Measurements from ENCODE around the gene B3GAT3. TPM values are rescaled to one million over a fixed set of nuclear protein-coding genes. Genes with fewer than 3 reads are reported as not detected.
"Not testable (repeated sequence)": the region's sequence is repeated elsewhere in the genome, so short reads cannot be mapped to it uniquely, and the experiment has no call there.

The B3GAT3 gene
- total and polyA plus RNA-seq, 2 donors (not counting 3 experiments of a cell fraction or from before 2014, with no cell fraction given) = 31.6 to 37.2 TPM

GRCh38 chr11:62652161-62653006 lies 30.6 kb upstream of the B3GAT3 start:
- H3K4me3 ChIP-seq (replicated peaks in 1 of 3; ENCODE audit: insufficient read depth in 1 of 3, low read depth in 1 of 3, low read length in 3 of 3) = peak overlapping the region; percentile 61 to 76 (median 74)
- no peaks in the 10 kb centered on the region for H4K20me1 ChIP-seq (replicated peaks; ENCODE audit: control insufficient read depth, extremely low read depth, insufficient read depth, low read length)
- peaks cover 7 to 19% of the 10 kb centered on the region in 2 experiments for H3K36me3 ChIP-seq (ENCODE audit: control insufficient read depth in 2 of 2, extremely low read depth in 1 of 2, insufficient read depth in 2 of 2, low read length in 2 of 2)
- H2AFZ ChIP-seq (ENCODE audit: low read depth, low read length) = peak overlapping the region; percentile 70
- H3K4me1 ChIP-seq (ENCODE audit: control insufficient read depth, extremely low read depth, insufficient read depth, low read length) = peaks cover 2% of the 10 kb centered on the region
- H3K27ac ChIP-seq (ENCODE audit: insufficient read depth, low read depth, low read length) = peak overlapping the region; percentile 73
- POLR2A ChIA-PET = interaction anchor here (0.6 to 5.3 kb wide), 5 partner anchors 13 to 79 kb away, joined by 3 to 71 read pairs (median 6); partner anchors contain the start of genes C11orf98, CSKMT, EEF1G and TUT1
- dilution Hi-C loops (cut with MboI; ENCODE audit: extremely low pct_ligation_motif_present, low sequenced_read_pairs) (no loop called here), intact Hi-C loops (cut with micrococcal nuclease) (loop anchor here (1.0 to 5.0 kb wide), 2 partner anchors 13 to 55 kb away; partner anchors contain the start of genes BSCL2, C11orf98, CSKMT and GNG3)
- H3K9me3 ChIP-seq (replicated peaks; ENCODE audit: control insufficient read depth, insufficient read depth, low read length) = no peaks in the 10 kb centered on the region
- H3K9ac ChIP-seq (replicated peaks; ENCODE audit: extremely low read depth, insufficient read depth, low read length) = peak overlapping the region; percentile 95
- H3K4me2 ChIP-seq (ENCODE audit: insufficient read depth, low read length) = peak overlapping the region; percentile 78
- BruUV-seq (replicated peaks) = TSS peak; percentile 77
- TF ChIP-seq JUN (IDR thresholded peaks at IDR 0.05; ENCODE audit: borderline replicate concordance, insufficient read depth, insufficient read length, low read depth) (no peak), FOS (IDR thresholded peaks at IDR 0.05; ENCODE audit: borderline replicate concordance, insufficient read depth, low read length) (no peak), EZH2 (IDR thresholded peaks at IDR 0.05; ENCODE audit: borderline replicate concordance, low read depth, low read length, severe bottlenecking) (no peak), POLR2AphosphoS5 (IDR thresholded peaks at IDR 0.05; ENCODE audit: insufficient read depth, low read depth, low read length) (no peak), MYC (IDR thresholded peaks at IDR 0.05; ENCODE audit: low read depth, low read length) (no peak), GATA2 (IDR thresholded peaks at IDR 0.05; ENCODE audit: insufficient read depth, insufficient read length, low read depth, low read length) (no peak), POLR2A (IDR thresholded peaks at IDR 0.05; ENCODE audit: low read depth, low read length) (no peak)
- FAIRE-seq (peak; percentile 49), DNase-seq (ENCODE audit: low read depth, low spot score) (no peak)
- CTCF ChIA-PET = interaction anchor here (0.7 to 1.4 kb wide), 7 partner anchors 11 to 257 kb away, joined by 3 to 15 read pairs (median 4); partner anchors contain the start of genes C11orf98, CSKMT, EML3 and ZBTB3
- no peaks in the 10 kb centered on the region for H3K27me3 ChIP-seq (ENCODE audit: control insufficient read depth in 2 of 2, insufficient read depth in 2 of 2, low read length in 2 of 2)
- H3K79me2 ChIP-seq (ENCODE audit: control insufficient read depth, insufficient read depth, low read length) = peaks cover 21% of the 10 kb centered on the region
- no peaks in the 10 kb centered on the region for H3K9me1 ChIP-seq (replicated peaks; ENCODE audit: control insufficient read depth, extremely low read depth, insufficient read depth, low read length)

- FAIRE-seq; H2AFZ ChIP-seq (ENCODE audit: low read depth, low read length); DNase-seq (ENCODE audit: low read depth, low spot score); H3K27me3 ChIP-seq (ENCODE audit: control insufficient read depth in 2 of 2, insufficient read depth in 2 of 2, low read length in 2 of 2); H3K9ac ChIP-seq (replicated peaks; ENCODE audit: extremely low read depth, insufficient read depth, low read length); H3K4me3 ChIP-seq (replicated peaks in 1 of 3; ENCODE audit: insufficient read depth in 1 of 3, low read depth in 1 of 3, low read length in 3 of 3); H3K4me2 ChIP-seq (ENCODE audit: insufficient read depth, low read length); H3K27ac ChIP-seq (ENCODE audit: insufficient read depth, low read depth, low read length); H4K20me1 ChIP-seq (replicated peaks; ENCODE audit: control insufficient read depth, extremely low read depth, insufficient read depth, low read length); dilution Hi-C loops (cut with MboI; ENCODE audit: extremely low pct_ligation_motif_present, low sequenced_read_pairs); H3K9me3 ChIP-seq (replicated peaks; ENCODE audit: control insufficient read depth, insufficient read depth, low read length); H3K9me1 ChIP-seq (replicated peaks; ENCODE audit: control insufficient read depth, extremely low read depth, insufficient read depth, low read length); BruUV-seq (replicated peaks); H3K4me1 ChIP-seq (ENCODE audit: control insufficient read depth, extremely low read depth, insufficient read depth, low read length): not testable (repeated sequence)
- H3K79me2 ChIP-seq (ENCODE audit: control insufficient read depth, insufficient read depth, low read length) = peaks cover 31% of the 10 kb centered on the region
- POLR2A ChIA-PET = interaction anchor here (1.4 kb wide), 1 partner anchor 15 kb away, joined by 4 read pairs; the partner anchor contains the start of genes C11orf98 and CSKMT
- peaks cover 7 to 21% of the 10 kb centered on the region in 2 experiments for H3K36me3 ChIP-seq (ENCODE audit: control insufficient read depth in 2 of 2, extremely low read depth in 1 of 2, insufficient read depth in 2 of 2, low read length in 2 of 2)
- CTCF ChIA-PET = interaction anchor here (0.6 to 1.9 kb wide), 2 partner anchors 10 to 44 kb away, joined by 3 to 4 read pairs; no protein-coding TSS in a partner anchor
- intact Hi-C loops (cut with micrococcal nuclease) = loop anchor here (5.0 kb wide), 1 partner anchor 57 kb away; the partner anchor contains the start of genes BSCL2 and GNG3
These were observed 28.5 kb upstream of the B3GAT3 start for GRCh38 chr11:62650283-62650682.

Data from endothelial cell of umbilical vein (primary cell).